NT2/D1 (cell line): ENCODE measurements around the gene METTL9.
"Not testable (repeated sequence)": the region's sequence is repeated elsewhere in the genome, so short reads cannot be mapped to it uniquely, and the experiment has no call there.

Experiments
- SUZ12 ChIP-seq: IDR thresholded peaks from 2 replicates; pipeline ENCODE4 v1.6.1; 2011; ENCODE audit not compliant: insufficient read length, insufficient read depth; ENCODE audit errors: extremely low read depth
- ZNF274 ChIP-seq: IDR thresholded peaks from 2 replicates; pipeline ENCODE4 v1.6.1; 2011; ENCODE audit warnings: mild to moderate bottlenecking, low read depth, low read length

DNA sequence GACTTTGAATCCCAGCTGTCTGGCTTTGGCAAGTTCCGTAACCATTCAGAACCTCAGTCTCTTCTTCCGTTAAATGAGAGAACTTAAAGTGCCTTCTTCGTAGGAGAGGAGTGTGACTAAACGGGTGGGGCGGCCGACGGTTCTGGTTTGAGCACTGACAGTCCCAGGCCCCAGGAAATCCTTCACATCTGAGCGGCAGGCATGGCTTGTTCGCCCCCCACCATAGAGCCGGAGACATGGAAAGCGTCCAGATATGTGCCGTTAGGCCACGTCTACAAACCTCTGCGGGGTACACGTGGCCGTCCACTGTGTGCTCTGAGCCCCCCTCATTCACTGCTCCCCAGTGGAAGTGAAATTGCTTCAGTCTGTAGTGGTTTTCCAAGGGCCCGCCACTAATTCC lies 49.4 kb upstream of the METTL9 start:
- not testable (repeated sequence) for TF ChIP-seq ZNF274, SUZ12
